GM04504 (cell line): Measurements from ENCODE around the gene RAB9A.
A peak's percentile ranks its signal among the peaks of the same experiment; 100 is the strongest.

Source experiments
- DNase-seq: peaks from one replicate; pipeline ENCODE4 v3.0.0-alpha.2; 2012; ENCODE audit warnings: low read depth

RAB9A gene

GRCh38 chrX:13747836-13748235 lies 58.9 kb downstream of the RAB9A start:
- peak; percentile 43 for DNase-seq

- DNase-seq = no peak
Measured at GRCh38 chrX:13748486-13748885, 59.6 kb downstream of the RAB9A start.

GRCh38 chrX:13750204-13750603 lies 61.3 kb downstream of the RAB9A start:
- DNase-seq = peak; percentile 14

GRCh38 chrX:13750812-13751211 lies 61.9 kb downstream of the RAB9A start:
- DNase-seq = no peak

GRCh38 chrX:13752141-13752540 lies 63.2 kb downstream of the RAB9A start:
- DNase-seq = no peak

- DNase-seq = no peak
Measured at GRCh38 chrX:13752646-13753045, 63.7 kb downstream of the RAB9A start.

- no peak for DNase-seq
Measured at GRCh38 chrX:13754765-13755164, 65.8 kb downstream of the RAB9A start.

GRCh38 chrX:13755254-13755653 lies 66.3 kb downstream of the RAB9A start:
- no peak for DNase-seq

GRCh38 chrX:13756381-13756780 lies 67.5 kb downstream of the RAB9A start:
- DNase-seq = no peak

GRCh38 chrX:13759152-13759718 lies 70.3 kb downstream of the RAB9A start:
- no peak for DNase-seq
